HPDE6-E6E7 (cell line): ENCODE data around the gene ACTL6A.
A peak's percentile ranks its signal among the peaks of the same experiment; 100 is the strongest.
"Not testable (repeated sequence)": the region's sequence is repeated elsewhere in the genome, so short reads cannot be mapped to it uniquely, and the experiment has no call there.

Experiments used
- DNase-seq: peaks from one replicate; pipeline ENCODE4 v3.0.0; 2011; ENCODE audit warnings: missing footprints; ENCODE audit errors: extremely low spot score

Gene ACTL6A

DNA sequence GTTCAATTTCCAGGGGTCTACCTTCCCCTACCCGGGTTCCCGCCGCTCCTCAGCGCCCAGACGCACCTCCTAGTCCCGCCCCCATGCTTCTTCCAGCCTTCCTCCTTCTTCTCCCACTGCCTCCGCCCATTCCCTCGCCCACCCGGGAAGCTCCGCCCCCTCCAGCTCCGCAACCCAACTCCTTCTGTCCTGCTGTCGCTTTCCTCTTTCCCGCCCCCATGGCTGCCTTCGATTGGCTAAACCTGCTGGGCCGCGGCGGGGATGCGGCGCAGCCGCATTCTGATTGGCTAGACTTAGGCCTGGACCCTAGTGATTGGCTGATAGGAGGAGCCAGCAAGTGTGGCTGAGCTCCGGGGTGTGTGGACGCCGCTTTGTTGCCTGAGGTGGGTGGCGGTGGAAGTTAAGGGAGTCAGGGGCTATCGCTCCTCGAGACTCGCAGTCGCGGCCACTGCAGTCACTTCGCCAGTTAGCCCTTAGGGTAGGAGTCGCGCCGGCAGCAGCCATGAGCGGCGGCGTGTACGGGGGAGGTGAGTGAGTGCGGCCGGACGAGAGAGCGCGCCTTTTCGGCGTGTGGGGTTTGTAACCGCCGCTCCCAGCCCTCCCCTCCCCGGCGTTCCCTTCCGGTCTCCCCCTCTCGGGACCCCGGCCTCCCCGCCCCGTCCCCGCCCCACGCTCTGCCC is at the start of gene ACTL6A:
TSS of gene ACTL6A (plus strand) at position 336 of the 680 bp plus-strand sequence. CDS start at position 503, 167 bp downstream.
- DNase-seq = peak; percentile 99

- DNase-seq = no peak
These were observed 48.9 kb upstream of the ACTL6A start for GRCh38 chr3:179513862-179514261.

GRCh38 chr3:179516461-179517251 is 46.1 kb upstream of the ACTL6A start:
- not testable (repeated sequence) for DNase-seq

- no peak for DNase-seq
These were observed 36.2 kb upstream of the ACTL6A start for GRCh38 chr3:179526482-179526881.

- DNase-seq = no peak
These were observed 35.7 kb upstream of the ACTL6A start for GRCh38 chr3:179526989-179527391.

DNA sequence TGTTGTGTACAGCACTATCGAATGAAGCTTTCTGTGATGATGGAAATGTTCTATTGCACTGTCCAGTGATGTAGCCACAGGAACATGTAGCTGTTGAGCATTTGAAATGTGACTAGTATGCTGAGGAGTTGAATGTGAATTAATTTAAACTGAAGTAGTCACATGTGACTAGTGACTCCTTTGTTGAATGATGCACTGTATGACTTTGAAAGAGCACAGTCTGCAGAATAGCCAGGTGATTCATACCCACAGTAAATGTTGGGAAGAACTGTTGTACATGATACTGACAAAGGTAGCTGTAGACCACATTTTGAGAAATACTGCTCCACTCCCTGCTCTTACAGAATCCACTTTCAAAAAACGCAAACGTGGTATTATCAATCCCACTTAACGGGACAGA is 34.0 kb upstream of the ACTL6A start:
- DNase-seq = no peak

- no peak for DNase-seq
These were observed 31.1 kb upstream of the ACTL6A start for GRCh38 chr3:179531576-179531975.

DNA sequence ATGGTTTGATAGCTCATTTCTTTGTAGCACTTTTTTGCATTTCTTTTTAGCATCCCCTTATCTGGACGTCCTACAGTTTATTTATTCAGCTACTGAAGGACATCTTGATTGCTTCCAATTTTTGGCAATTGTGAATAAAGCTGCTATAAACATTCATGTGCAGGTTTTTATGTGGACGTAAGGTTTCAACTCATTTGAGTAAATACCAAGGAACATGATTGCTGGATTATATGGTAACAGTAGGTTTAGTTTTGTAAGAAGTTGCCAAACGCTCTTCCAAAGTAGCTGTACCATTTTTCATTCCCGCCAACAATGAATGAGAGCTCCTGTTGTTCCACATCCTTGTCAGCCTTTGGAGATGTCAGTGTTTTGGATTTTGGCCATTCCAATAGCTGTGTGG is 29.5 kb upstream of the ACTL6A start:
- no peak for DNase-seq

GRCh38 chr3:179536256-179536655 is 26.5 kb upstream of the ACTL6A start:
- DNase-seq = no peak

DNA sequence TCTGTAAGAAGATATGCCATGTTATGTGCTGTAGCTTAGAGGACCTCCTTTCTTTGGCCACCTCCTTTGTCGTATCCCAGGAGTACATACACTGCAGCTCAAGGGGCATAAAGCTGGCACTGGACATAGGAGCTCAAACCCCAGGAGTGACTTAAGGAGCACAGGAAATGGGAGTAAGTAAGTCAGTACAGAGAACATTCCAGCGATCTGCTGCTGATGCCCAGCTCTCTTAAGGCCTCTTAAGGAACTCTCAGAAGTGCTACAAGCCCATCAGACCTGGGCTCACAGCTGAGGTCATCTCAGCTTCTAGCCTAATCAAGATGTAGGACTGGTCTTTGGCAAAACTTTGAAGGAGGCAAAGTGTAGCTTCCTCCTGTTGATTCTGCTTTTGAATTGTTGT is 21.6 kb upstream of the ACTL6A start:
- DNase-seq = no peak

GRCh38 chr3:179541596-179541995 is 21.1 kb upstream of the ACTL6A start:
- DNase-seq = no peak

DNA sequence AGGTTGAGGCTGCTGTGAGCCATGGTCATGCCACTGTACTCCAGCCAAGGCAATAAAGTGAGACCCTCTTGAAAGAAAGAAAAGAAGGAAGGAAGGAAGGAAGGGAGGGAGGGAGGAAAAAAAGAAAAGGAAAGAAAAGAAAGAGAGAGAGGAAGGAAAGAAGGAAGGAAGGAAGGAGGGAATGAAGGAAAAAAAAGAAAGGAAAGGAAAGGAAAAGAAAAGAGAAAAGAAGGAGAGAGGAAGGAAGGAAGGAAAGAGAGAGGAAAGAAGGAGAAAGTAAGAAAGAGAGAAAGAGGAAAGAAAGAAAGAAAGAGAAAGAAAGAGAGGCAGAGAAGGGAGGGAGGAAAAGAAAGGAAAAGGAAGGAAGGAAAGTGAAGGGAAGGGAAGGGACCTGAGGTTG is 20.4 kb upstream of the ACTL6A start:
- no peak for DNase-seq

- DNase-seq = peak; percentile 23
These were observed 17.6 kb upstream of the ACTL6A start for GRCh38 chr3:179544981-179545645.

GRCh38 chr3:179546814-179547241 is 15.9 kb upstream of the ACTL6A start:
- no peak for DNase-seq

DNA sequence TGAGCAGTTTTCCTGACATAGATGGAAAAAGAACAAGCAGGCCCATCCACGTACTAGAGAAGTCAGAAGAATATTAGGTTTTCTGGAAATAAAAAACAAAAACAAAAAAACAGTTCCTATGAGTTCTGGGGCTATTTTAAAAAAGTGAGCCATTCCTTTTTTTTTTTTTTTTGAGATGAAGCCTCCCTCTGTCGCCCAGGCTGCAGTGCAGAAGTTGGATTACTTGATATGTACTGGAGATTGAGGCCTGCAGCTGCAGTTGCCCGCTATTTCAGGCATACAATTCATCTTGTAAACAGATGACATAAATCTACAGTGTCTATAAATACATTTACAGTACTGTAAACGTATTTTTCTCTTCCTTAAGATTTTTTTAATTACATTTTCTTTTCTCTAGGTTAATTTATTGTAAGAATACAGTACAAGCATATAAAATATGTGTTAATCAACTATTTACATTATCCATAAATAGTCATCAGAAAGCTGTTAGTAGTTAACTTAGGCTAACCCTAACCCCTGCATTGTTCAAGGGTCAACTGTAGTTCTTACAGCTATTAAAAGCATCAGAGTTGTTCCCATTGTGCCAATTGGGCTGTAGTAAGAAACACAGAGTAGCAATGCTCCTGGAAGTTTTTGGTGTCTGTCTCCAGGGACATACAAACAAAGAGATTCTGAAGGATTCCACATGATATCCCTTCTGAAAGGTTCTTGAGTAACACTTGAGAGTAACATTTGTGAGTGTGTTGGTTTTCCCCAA is 11.2 kb upstream of the ACTL6A start:
- no peak for DNase-seq

DNA sequence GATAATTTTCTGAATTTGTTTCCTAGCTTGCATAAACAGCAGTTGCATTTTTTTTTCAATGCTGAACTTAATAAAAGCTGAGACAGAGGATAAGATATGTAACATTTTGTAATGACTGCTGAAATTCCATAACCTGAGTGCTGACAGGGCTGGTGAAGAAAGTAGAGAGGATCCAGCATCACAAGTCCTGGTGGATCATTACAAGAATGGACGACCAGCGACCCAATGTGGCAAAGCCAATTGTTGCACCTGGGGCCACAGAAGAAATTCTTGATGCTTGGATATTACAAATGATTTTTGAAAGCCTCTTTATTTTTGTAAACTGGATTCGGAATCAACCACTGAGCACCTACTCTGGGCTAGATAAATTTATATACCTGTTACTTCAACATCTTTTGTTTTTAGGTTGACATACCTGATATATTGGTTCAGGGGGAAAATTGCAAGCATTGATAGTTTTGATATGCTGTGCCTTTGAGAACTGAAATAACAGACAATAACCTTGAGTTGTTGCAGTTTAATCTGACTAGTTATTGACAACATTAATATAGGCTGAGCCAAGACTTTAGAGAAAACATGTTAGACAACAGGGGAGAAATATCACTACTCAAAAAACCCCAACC is 3.9 kb upstream of the ACTL6A start:
- peak; percentile 49 for DNase-seq

GRCh38 chr3:179560791-179561190 is 1.9 kb upstream of the ACTL6A start:
- no peak for DNase-seq

DNA sequence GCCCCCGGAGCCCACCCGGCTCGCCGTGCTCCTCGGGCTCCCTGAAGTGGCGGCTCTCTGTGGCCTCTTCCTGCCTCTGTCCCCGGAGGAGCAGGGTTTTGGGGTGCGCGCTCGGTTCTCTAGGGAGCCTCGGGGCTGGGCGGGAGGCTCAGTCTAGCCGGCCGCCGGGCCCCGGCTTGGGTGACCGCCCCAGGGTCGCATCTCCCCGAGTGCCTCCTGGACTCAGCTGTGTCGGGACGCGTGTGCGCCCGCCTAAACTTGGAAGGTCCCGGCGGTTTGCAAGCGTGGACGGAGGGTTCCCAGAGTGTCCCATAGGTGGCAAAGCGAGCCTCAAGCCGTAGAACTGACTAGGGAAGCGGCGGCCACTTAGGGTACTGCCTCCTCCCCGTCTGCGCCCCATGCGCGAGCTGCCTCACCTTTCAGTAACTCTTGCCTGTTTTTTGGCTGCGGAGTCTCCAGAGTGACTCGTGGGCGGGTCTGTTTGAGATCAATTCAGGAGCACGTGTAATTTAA is 601 bp downstream of the ACTL6A start:
- DNase-seq = peak; percentile 76

DNA sequence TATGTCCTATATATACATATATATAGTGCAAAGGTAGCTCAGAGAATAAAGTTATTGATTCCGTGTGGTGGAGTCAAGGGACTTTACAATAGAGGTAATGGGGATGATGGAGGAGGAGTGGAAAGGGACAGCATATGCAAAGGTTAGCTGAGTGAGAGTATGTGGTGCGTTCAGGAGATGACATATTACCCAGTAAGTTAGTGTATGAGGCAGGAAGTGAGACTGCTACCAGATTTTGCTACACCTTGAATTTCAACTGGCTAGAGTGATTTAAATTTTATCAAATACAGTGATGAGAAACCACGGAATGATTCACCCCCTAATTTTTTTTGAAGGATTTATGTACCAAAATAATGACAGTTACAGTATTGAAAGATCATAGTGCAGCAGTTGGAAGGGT is 2.8 kb downstream of the ACTL6A start:
- DNase-seq = no peak

GRCh38 chr3:179580992-179581391 is 18.3 kb downstream of the ACTL6A start:
- no peak for DNase-seq

GRCh38 chr3:179589143-179589542 is 26.4 kb downstream of the ACTL6A start:
- no peak for DNase-seq
